IPS DF 4.7 (cell line): ENCODE data around the gene TTC21B.

Source experiments
- DNase-seq: peaks from one replicate; pipeline ENCODE4 v3.0.0-alpha.2; 2013; ENCODE audit warnings: low spot score; ENCODE audit errors: extremely low read depth

The TTC21B gene

DNA sequence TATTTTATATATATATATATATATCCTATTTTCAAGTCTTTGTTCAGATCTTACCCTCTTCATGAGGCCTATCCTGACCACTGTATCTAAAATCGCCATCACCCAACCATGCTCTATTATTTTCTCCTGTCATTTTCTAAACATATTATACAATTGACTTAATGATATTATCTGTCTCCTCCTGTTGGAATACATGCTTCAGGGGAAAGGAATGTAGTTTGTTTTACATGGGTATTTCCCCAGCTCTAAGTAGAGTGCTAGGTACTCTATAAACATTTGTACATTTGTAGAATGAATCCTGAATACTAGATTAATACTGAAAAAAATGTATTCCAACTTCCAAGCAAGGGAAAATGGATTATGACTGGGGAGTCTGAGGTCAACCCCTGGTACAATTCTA lies 26.2 kb downstream of the TTC21B start:
- no peak for DNase-seq

DNA sequence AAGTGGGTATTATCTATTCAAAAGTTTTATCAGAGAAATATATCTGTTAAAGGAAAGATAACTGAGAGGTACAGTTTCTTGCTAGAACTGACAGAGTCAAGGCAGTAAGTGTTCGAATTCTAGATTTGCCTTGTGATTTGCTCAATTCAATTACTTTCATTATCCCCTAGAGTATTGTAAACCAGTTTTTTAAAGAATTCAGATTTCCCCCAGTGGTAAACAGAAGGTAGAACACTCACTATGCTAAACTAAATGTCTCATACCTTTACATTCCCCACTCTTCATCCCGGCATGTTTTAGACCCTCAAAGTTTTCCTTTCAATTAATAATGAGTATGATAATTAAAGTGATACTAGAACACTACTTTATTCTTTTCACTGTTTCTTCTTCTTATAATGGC lies 28.6 kb downstream of the TTC21B start:
- DNase-seq: no peak

DNA sequence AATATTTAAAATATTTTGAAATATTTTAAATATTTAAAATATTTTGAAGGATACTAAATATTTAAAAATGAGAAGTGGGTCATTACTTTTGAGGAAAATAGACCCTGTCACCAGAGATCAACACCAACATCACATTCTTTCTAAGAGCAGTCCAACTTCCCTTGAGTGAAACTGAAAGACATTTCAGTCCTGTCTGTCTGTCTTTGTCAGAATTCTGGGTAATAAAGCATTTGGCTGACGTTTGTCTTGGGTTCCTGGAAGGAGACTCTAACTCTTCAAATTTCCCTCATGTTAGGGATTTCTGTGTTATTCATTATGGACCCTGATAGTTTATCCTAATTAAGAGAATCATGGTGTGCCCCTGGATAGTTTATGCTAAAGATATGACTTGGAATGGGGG lies 32.8 kb downstream of the TTC21B start:
- no peak for DNase-seq

DNA sequence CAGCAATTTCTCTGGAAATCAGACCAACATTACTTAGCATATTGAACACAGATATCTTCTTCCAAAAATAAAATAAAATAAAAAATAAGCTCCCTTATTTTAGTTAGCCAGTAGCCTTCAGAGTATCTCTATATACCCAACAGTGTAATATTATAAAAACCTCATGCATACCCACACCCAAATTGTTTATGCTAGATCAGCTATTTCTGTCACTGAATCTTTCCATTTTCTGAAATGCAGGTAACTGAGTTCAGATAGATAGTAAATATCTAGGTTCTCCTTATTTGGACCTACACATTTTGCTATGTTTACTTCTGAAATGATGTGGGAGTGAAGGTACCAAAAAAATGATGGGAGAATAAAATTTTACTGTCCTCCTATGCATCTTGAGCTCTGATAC lies 39.9 kb downstream of the TTC21B start:
- DNase-seq: no peak

DNA sequence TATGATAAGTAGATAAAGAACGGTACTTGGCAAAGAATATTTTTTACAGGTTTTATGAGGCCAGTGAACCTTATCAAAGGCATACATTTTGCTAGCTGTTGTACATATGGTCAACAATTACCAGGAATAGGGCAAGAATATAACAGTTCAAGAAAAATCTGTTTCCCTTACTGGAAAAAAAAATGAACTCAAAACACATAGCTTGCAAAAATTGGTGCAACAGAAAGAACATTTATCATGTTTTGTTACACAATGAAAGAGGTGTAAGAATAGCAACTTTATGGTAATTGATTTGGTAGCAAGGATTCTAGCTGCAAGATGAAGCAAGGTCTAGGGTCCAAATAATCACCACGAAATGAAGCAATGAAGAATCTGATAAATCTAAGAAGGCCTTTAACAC lies 41.6 kb downstream of the TTC21B start:
- no peak for DNase-seq

DNA sequence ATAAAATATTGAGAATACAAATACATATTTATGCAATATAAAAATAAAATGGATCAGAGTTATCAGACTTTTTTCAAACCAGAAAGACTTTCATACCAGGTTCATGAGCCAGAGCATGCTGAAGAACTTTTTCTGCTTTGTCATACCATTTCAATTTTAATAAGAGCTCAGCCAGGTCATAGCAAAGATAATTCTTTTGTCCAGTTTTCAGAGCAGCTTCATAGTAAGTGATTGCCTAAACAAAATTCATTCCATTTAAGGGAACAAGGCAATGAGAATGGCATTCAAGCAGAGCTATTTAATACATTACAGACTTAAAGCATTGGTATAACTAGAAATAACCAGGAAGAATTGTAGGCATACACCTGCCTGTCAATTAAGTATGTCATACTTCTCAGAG lies 42.3 kb downstream of the TTC21B start:
- no peak for DNase-seq

DNA sequence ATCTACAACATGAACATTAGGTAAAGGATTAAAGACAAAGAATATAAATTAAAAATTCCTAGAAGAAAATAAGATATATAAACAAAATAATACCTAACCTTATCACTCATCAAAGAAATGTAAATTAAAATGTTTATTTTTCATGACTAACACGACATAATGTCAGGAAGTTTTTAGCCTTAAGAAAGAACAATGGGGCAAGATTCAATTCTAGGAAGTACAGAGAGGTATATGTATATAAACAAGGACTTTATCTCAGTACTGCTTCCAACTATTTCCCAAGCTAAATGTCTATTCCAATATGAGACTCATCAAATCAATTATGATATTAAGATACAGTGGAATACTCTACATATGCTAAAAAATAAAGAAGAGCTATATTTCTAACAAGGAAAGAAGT lies 44.1 kb downstream of the TTC21B start:
- DNase-seq: no peak

DNA sequence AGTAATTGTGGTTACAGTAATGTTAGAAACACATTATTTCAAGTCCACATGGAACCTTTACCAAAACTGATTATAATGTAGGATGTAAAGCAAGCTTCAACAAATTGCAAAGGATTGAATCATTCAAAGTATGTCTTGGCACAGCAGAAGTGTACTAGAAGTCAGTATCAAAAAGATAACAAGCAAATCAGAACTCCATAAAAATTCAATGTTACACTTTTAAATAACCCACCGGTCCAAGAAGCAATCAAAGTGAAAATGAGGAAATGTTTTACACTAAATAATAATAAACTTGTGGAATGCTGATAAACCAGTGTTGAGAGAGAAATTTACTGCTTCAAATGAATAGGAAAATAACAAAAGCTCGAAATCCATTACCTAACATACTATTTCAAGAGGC lies 47.7 kb downstream of the TTC21B start:
- DNase-seq: no peak

DNA sequence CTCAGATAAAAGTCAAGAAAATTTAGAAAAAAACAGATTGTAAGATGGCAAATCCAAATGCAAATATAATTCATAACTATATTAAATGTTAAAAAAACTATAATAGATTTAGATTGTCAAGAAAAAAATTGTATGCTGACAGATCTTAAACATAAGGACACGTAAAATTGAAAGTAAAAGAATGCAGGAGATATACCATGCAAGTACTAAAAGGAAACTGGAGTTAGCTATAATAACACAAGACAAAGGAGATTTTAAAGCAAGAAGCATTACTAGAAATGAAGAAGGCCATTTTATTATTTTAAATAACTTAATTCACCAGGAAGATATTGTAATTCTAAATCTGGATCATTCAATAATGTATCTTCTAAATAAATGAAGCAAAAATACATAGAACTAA lies 48.3 kb downstream of the TTC21B start:
- DNase-seq: no peak

DNA sequence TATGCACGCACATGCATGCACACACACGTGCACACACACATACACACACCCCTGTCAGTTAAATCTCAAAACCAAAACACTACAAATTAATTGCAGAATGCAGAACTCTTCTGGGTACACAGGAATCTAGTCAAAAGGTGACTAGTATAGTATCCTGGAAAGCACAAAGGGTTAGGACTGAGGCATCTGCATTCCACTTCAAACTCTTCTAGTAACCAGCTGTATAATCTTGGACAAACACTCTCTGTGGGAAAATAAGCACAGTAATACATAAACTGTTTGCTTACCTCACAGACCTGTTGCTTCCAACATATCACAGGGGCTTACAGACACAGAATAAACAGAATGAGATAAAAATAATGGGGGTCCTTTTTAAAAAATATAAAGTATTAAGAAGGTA lies 49.1 kb downstream of the TTC21B start:
- DNase-seq: no peak

DNA sequence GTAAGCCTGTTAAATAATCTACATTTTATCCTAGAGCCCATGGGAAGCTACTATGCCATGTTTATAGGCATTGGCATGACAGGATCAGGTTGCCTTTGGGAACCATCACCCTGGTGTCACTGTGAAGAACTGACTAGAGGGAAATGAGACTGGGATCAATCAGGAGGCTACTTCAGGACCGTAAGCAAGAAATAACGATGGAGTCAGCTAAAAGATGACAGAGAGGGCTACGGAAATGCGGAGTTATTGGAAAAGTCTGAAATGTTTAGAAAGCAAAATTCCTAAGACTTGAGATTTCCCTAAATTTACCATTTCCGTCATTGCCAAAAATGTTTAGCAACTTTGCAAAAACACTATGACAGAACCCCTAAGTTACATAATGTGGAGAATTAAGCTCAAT lies 50.2 kb downstream of the TTC21B start:
- no peak for DNase-seq

DNA sequence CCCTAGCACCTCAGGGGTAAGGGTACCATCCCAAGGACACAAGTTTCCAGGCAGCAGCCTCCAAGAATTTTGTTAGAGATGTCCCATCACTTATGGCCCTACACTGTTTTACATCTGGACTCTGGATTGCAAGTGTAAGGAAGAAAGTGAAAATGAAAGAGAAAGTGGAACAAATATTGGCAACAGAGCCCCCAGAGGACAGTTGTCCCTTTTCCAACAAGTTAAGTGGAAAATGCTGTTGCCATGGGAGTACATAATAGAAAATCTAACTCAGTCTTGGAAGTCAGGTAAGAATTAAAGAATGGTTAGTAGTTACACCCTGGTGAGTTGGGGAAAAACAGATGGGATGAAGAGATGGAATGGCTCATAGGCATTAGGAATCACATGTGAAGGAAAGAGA lies 50.6 kb downstream of the TTC21B start:
- no peak for DNase-seq

DNA sequence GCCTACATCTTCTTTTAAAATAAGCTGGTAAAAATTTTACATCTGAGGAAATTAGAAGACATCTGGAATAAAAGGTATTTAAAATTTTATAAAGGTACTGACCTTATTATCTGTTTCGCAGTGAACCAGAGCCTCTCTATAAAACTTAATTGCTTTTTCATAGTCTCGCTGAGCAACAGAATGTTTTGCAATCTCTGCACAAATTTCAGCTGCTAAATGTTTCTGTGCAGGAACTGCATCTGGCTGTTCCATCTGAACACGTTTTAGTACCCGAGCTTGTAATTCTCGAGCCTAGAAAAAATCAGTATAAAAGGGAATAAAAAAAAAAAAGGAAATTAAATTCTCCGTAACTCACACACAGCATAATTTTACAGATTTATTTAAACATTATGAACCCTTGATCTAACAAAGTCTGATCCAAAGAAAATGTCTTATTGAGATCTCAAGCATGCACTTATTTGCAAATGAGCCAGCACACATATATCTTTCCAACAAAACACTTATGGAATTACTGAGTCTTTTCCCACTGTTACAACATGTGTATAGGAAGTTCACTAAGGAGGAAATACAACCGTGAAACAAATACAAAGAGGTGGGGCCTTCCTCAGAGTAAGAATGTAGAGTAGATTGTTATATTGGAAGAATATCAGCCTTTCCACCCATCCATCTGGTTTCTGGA lies 51.8 kb downstream of the TTC21B start:
- DNase-seq: no peak

DNA sequence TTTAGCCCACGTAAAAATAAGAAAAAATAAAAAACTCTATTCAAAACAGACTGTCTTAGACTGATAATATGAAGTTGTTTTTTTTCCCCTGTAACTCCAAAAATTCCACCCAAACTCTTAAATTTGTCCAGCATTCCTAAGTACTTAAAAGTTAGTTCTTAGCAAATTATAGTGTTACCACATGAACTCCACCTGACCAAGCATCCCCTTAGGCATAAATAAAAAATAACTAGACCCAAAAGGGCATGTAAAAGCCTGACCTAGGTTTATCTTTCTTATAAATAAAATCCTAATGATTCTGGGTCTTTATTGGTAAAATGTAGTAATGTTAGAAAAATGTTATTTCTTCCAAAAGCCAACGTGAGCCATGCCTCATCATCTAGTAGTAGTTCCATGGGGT lies 54.3 kb downstream of the TTC21B start:
- no peak for DNase-seq

DNA sequence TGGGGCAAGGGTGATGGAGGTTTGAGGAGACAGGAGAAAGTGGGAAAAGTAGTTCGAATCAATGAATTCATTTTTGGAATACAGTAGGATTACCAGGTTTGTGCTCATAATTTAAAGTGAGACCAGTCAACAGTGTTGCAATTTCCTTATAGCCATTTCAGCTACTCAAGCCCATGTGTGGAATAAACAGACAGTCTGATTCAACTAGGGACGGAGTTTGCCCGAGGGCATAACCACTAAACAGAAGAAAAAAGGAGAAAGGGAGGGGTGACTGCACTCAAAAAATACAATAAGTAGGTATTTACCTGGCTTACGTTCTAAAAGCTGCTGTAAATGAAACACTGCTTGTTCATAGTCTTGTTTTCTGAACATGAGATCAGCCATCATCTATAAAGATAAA lies 55.2 kb downstream of the TTC21B start:
- DNase-seq: no peak

DNA sequence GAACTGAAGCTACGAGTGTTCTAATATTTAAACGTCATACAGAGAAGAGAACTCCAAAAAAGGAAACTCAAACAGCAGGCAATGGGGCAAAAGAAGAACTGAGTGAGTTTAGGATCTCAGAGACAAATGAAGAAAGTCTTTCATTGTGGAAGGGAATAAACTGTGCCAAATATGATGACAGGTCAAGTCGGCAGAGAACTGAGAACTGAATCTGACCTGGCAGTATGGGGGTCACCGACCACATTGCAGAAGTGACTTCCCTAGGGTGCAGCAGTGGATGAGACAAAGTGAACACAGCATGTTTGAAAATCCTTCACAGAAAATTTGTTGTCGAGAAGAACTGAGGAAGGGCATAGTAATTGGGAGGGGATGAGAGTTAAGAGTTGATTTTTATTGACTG lies 55.9 kb downstream of the TTC21B start:
- no peak for DNase-seq

DNA sequence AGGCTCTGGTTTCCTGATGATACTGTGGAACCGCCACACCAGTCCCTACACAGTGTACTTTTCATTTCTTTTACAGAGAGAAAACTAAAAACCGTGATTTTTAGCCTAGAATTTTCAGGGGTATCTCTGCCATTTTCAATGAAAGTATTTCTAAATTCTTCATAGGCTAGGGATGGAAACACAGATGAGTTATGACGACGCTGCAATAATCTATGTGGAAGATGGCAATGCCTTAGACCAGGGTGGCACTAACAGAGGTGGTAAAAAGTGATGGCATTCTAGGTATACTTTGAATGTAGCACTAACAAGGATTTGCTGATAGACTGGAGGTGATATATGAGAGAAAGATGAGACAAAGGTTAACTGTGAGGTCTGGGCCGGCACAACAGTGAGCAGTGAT lies 56.5 kb downstream of the TTC21B start:
- DNase-seq: no peak

DNA sequence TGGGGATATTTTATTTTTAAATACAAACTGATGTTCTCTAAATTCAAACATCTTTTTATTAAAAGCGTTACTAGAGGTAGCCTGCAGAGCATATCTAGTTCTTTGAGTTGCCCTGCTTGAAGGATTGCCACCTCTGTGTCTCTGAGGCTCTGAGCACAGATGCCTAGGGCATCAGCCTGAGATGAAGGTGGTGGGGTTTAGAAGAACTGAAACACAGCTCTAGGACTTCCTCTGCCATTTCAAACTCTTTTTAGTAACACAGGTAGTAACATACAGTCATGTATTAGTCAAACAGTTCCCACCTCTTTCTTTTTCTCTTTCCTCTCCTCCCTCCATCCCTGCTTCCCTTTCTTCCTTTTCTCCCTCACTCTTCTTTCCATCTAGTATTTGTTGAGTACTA lies 57.6 kb downstream of the TTC21B start:
- DNase-seq: no peak

DNA sequence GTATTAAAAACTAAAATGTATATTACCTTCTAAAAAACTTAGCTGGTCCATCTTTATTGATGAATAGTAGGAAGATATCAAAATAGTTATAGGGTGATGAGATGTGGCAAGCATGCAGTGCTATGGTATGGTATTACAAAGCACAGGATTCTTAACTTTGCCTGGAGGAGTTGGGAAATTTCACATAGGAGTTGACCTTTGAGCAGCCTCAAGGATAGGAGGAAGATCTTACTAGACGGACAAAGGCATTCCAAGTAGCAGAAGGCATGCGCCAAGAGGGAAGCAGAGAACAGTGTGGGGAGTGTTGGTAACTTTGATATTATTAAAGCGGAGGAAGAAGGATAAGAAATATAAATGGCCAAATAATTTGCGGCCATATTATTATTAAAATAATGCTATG lies 60.0 kb downstream of the TTC21B start:
- DNase-seq: no peak

DNA sequence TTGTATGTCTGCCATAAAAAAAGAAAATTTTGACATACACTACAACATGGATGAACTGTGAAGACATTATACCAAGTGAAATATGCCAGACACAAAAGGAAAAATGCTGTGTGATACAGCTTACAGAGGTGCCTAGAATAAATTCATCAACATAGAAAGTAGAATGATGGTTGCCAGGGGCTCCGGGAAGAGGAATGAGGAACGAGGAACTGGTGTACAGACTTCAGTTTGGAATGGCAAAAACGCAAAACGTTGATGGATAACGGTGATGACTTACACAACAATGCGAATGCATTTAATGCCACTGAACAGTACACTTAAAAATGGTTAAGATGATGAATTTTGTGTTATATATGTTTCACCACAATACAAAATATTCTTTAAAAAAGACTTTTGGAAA lies 61.0 kb downstream of the TTC21B start:
- DNase-seq: no peak

DNA sequence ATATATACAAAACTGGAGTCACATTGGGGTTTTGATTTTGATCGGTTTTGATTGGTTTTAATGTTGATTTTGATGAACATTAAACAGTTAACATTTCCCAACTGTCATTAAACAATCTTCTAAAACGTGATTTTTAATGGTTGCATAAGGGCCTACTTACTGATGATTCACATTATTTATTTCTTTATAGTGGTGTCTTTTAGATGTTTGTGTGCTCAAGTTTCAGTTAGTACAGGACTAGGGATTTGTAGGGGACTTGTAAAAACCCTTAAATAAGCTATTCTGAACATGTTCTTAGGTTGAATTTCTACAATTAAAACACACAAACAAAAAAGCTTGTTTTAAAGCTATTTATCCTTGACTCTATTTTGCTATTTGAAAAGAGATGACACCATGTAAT lies 61.6 kb downstream of the TTC21B start:
- no peak for DNase-seq

DNA sequence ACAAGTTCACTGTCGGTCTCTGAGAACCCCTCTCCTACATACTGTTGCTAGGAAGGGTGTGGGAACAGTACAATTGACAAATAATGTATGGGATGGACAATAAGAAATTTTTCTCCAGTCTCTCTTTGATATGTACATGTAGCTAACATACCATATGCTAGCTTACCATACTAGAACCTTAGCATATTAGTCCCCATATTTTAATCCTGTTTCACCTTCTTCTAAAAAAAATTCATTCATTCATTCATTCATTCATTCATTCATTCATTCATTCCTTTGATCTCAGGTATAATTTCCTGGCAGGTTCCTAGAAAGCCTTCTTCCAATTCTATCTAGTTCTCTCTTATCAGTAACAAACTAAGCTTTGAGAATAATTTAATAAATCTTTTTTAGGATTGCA lies 62.2 kb downstream of the TTC21B start:
- DNase-seq: no peak

DNA sequence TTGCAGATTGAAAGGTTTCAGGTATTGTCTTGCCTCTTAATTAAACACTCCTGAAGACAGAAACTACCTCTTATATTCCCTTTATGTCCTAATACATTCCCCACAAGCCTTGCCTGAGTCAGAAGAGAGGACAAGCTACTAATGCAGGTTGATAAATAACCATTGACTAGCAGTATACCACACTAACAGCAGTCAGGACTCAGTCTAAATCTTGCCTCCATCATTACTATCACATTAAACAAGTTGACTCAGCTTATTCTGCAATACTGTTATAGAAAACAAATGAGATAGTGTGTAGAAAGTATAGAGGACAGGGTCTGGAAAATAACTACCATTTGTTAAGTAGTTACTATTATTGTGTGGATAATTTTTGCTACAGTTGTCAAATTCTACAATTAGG lies 63.8 kb downstream of the TTC21B start:
- no peak for DNase-seq

DNA sequence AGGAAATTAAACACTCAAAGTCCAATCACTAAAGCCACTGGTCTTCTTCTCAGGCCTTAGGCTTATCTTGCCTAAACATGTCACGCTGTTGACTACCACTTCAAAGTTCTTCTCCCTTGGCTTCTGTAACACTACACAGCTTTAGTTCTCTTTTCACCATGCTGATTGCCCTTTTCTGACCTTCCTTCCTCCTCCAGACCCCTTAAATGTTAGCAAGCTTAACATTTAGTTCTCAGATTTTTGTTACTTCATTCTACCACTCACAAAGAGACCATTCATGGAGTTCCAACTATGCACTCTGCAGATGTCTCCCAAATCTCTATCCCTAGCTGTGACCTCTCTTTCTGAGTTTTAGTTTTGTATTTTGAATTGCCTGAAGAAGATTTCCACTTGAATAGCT lies 64.4 kb downstream of the TTC21B start:
- DNase-seq: no peak
